Fibroblast of skin of left biceps (primary cell): ENCODE results near the gene CCDC38.

ENCODE experiments used
- DNase-seq, 2 experiments: peaks; one replicate each; pipeline ENCODE4 v3.0.0-alpha.2; 2013; ENCODE audit warnings: low read depth in 2 of 2

Gene CCDC38

GRCh38 chr12:95962222-95962621, 19.8 kb upstream of the CCDC38 start:
- DNase-seq, result no peak

DNA sequence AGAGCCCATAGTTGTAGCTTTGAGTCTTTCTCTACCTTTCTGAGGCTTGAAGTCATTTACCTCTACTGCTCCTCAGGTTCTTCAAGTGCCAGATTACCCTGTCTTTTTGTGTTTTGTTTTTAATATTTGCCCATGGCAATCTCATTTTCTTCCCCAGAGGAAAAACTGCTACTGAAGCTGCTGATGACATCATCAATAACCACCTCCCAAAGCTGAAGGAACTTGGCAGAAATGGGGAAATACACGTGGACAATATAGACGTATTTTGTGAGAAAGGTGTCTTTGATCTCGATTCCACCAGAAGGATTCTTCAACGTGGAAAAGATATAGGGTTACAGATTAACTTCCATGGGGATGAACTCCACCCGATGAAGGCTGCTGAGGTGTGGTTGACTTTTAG, 17.8 kb upstream of the CCDC38 start:
- no peak for DNase-seq

DNA sequence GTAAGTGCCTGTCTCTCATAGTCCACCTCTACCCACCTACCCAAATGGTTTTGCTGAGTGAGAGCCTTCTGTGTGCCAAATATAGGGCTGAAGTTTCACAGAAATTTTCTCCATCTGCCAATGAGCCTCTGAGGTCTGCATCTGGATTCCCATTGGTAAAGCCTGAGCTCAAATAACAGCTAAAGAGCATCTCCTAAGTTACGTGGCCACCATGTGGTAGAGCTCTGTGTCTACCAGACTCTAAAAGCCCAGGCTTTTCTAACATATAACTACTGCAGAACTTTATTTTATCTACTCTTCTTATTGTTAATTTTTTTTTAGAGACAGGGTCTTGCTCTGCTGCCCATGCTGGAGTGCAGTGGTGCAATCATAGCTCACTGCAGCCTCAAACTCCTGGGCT, 16.7 kb upstream of the CCDC38 start:
- no peak for DNase-seq

DNA sequence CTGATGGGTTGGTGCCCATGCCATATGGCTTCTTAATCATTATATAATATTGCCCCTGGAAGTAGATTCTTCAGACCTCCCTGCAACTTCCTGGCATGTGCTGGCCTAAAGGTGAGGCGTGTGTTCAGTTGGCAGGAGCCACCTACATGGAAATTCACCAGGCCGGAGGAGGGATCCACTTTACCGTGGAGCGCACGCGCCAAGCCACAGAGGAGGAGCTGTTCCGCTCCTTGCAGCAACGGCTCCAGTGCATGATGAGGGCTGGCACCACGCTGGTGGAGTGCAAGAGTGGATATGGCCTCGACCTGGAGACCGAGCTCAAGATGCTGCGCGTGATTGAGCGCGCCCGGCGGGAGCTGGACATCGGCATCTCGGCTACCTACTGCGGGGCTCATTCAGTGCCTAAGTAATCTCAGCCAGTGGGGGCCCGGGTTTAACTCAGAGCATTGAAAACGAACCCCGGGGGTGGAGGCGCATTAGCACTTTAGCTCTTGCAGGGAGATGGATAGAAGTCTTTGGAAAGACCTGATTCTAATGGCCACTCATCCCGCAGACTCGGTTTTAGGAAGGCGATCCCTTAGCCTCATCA, 14.2 kb upstream of the CCDC38 start:
- DNase-seq, result no peak

DNA sequence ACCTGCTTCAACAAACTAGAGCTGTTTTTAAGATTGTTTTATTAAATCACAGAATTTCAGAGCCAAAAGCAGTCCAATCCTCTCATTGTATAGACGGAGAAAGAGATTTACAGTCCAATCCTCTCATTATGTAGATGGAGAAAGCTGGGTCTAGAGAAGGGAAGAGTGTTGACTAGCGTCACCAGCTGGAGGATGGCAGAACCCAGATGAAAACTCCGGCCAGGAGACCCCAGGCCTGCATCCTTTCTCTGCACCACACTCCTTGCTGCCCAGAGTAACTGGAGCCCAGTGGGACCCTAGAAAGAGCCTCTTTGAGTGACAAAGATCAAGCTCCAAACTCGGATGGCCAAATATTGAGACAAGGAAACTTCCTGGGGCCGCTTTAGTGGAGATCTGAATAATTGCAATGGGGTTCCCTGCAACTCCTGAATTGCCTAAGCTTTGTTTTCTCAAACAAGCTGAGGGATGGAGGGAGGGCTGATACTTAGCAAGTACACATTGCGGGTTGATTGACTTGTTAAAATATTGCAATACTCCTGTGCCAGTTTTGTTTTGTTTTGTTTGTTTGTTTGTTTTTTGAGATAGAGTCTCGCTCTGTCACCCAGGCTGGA, 13.2 kb upstream of the CCDC38 start:
- DNase-seq, result no peak

- no peak for DNase-seq
These were observed 10.6 kb upstream of the CCDC38 start for GRCh38 chr12:95953000-95953399.

DNA sequence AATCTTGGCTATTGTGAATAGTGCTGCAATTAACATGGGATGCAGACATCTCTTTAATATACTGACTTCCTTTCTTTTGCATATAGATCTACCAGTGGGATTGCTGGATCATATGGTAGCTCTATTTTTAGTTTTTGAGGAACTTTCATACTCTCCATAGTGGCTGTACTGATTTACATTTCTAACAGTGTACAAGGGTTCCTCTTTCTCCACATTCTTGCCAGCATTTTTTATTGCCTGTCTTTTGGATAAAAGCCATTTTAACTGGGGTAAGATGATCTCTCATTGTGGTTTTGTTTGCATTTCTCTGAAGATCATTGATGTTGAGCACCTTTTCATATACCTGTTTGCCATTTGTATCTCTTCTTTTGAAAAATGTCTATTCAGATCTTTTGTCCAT, 9.1 kb upstream of the CCDC38 start:
- no peak for DNase-seq

- DNase-seq, result no peak
These were observed 7.2 kb upstream of the CCDC38 start for GRCh38 chr12:95949477-95950206.

DNA sequence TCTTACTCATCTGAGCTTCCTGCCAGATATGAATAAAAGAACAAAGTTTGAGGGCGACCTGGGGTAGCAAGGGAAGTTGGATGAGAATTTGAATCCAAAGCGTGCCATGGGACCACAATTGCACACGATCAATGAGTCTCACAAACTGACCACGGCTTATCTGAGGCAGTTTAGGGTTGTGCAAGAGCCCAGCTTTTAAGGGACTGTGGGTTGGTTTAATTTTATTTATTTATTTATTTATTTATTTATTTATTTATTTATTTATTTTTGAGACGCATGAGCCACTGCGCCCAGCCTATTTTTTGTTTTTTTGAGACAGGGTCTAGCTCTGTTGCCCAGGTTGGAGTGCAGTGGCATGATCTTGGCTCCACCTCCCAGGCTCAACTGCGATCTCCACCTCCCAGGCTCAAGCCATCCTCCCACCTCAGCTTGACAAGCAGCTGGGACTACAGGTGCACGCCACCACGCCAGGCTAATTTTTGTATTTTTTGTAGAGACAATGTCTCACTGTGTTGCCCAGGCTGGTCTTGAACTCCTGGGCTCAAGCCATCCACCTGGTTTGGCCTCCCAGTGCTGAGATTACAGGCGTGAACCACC, 1.8 kb upstream of the CCDC38 start:
- no peak for DNase-seq

- no peak for DNase-seq
These were observed 972 bp upstream of the CCDC38 start, which contains the start of gene AMDHD1 for GRCh38 chr12:95943330-95943842. TSS of gene AMDHD1 (plus strand) at chr12:95943331. CDS start at chr12:95943399, 68 bp downstream.

GRCh38 chr12:95942101-95942523, 302 bp downstream of the CCDC38 start:
- DNase-seq, result no peak

- no peak for DNase-seq
These were observed 1.9 kb downstream of the CCDC38 start for GRCh38 chr12:95940514-95940913.

DNA sequence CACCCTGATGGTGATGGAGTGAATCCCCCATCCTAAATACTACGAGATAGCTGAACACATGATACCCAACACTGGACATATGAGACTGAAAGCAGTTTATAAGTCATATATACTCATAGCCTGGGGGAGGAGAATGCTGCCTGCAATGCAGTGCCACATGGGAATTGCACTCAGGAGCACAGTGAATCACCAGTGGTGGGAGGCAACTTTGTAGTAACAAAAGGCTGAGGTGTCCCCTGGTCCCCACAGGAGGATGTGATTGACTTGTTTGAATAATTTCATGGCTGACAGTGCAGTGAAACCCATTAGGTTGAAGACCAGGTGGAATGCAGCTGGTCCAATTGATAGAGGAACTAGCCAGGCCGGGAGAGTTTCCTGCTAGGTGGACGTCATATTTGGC, 20.2 kb downstream of the CCDC38 start:
- no peak for DNase-seq

DNA sequence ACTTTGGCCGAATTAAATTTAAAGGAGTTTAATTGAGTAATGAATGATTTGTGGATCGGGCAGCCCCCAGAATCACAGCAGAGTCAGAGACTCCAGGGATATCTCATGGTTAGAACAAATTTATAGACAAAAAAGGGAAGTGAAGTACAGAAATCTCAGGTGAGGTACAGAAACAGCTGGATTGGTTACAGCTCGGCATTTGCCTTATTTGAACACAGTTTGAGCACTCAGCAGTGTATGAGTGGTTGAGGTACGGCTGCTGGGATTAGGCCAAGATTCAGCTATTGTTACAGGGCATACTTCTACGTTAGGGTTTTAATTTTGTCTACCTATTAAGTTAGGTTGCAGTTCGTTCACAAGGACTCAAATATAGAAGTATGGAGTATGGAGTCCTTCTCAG, 23.3 kb downstream of the CCDC38 start:
- DNase-seq, result no peak

DNA sequence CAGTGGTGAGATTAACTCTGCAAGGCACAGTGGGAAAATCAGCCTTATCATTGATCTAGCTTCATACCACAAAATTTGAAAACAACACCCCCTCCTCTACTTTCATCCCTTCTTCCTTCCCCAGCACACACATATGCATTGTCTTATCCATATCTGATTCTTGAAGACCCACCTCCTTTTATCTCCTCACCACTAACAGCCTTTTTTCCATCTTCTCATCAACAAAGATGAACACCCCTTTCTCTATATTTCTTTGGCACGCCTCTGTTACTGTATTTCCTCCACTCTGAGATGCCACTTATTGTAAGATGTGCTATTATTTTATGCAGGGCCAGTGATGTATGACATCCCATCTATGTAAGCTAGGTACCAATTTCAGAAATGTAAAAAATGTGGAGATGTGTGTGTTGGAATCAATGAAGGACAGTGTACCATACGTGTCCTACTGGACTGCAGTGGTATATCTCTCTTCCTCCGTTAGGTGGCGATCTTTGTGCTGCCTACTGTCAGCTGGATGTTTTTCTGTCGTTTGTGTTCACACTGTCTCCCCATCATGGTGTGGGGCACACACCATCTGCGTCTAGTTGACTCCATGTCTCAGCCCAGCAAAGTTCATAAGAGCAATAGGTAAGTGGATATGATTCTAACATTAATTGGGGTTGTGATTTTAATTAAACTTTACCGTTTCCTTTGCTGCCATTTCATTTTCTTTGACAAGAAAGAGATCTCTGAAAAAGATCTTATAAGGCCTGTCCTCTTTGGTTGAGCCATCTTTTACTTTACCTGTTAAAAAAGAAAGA, 24.0 kb downstream of the CCDC38 start:
- DNase-seq, result no peak

GRCh38 chr12:95909871-95910270, 32.5 kb downstream of the CCDC38 start:
- DNase-seq, result no peak

GRCh38 chr12:95908573-95908972, 33.8 kb downstream of the CCDC38 start:
- DNase-seq, result peak; percentile 19 to 22

GRCh38 chr12:95898081-95898480, 44.3 kb downstream of the CCDC38 start:
- no peak for DNase-seq

GRCh38 chr12:95896846-95897245, 45.6 kb downstream of the CCDC38 start:
- DNase-seq, result no peak

GRCh38 chr12:95890958-95891357, 51.5 kb downstream of the CCDC38 start:
- DNase-seq, result no peak

GRCh38 chr12:95887311-95887710, 55.1 kb downstream of the CCDC38 start:
- no peak for DNase-seq

GRCh38 chr12:95884998-95885397, 57.4 kb downstream of the CCDC38 start:
- no peak for DNase-seq
